PC-3 (cell line): Measurements from ENCODE around the gene BLNK.

ENCODE experiments used
- CTCF ChIP-seq: fragments of 300-600 bp; sonication (generic); conservative IDR thresholded peaks from 2 replicates; pipeline ENCODE4 v1.5.1; 2017; ENCODE audit warnings: antibody characterized with exemption, low read depth, mild to moderate bottlenecking, low read length
- EZH2 ChIP-seq: fragments of 300-600 bp; sonication (generic); IDR thresholded peaks from one replicate; pipeline ENCODE4 v1.6.1; 2017; ENCODE audit warnings: antibody characterized with exemption, mild to moderate bottlenecking, low read length; ENCODE audit not compliant: unreplicated experiment
- EZH2phosphoT487 ChIP-seq: fragments of 300-600 bp; sonication (generic); IDR thresholded peaks from 2 replicates; pipeline ENCODE4 v1.6.1; 2018; ENCODE audit warnings: mild to moderate bottlenecking, antibody characterized with exemption, low read length, borderline replicate concordance

DNA sequence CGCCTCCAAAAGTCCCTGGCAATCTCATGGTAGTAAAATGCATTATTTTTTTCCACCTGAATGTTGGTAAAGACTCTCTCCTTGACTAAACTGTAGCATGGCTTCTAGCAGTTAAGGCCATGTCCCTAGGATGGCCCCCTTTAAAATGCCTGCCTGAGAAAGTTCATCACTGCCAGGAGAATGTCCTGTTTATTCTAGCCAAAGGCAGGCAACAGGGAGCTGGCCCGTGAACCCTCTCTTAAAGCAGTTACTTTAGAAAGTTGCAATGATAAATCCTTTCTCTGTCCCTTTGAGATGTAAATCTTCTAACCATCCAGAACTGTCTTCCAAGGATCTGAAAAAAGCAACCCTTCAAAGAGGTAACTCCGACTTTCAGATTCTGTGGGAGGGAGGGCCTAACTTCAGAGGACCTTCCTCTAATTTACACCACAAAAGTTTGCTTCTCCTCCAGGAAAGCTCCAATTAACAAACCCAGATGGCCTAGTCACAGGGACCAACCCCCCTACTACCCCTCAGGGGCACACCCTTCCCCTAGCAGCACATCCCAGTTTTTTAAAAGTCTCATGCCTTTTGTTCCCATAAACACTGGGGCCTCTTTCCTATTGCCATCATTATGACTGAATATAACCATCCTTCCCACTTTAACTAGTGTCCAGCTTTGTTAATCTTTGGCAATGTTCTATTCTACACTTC is 38.4 kb upstream of the BLNK start:
- TF ChIP-seq CTCF (no peak), EZH2phosphoT487 (no peak), EZH2 (no peak)
